Duodenal mucosa (tissue), 2 donors: Measurements from ENCODE around the gene DNAJC17.

Source experiments
- H3K27ac ChIP-seq: one replicate; pipeline ENCODE4 v1.7.0; 2013; ENCODE audit warnings: low read depth, low read length
- H3K27me3 ChIP-seq, 2 donors: one replicate each; pipeline ENCODE4 v1.7.0; 2013; ENCODE audit warnings: low read length in 2 of 2, control low read depth in 1 of 2; ENCODE audit not compliant: insufficient read depth in 2 of 2, control insufficient read depth in 1 of 2
- H3K36me3 ChIP-seq, 2 donors: one replicate each; pipeline ENCODE4 v1.7.0; 2013; ENCODE audit warnings: low read length in 2 of 2, control low read depth in 1 of 2; ENCODE audit not compliant: insufficient read depth in 2 of 2, control insufficient read depth in 1 of 2
- H3K4me1 ChIP-seq, 2 donors: one replicate each; pipeline ENCODE4 v1.7.0; 2013; ENCODE audit warnings: low read length in 2 of 2, control low read depth in 1 of 2; ENCODE audit not compliant: insufficient read depth in 2 of 2, control insufficient read depth in 1 of 2
- H3K4me3 ChIP-seq, 2 donors: one replicate each; pipeline ENCODE4 v1.7.0; 2013; ENCODE audit warnings: low read length in 2 of 2, low read depth in 1 of 2
- H3K9ac ChIP-seq, 2 donors: one replicate each; pipeline ENCODE4 v1.7.0; 2013; ENCODE audit warnings: low read length in 2 of 2, low read depth in 1 of 2
- H3K9me3 ChIP-seq, 2 donors: one replicate each; pipeline ENCODE4 v1.7.0; 2013; ENCODE audit warnings: low read length in 2 of 2, control low read depth in 1 of 2; ENCODE audit not compliant: control insufficient read depth in 1 of 2

DNAJC17 gene, protein sequence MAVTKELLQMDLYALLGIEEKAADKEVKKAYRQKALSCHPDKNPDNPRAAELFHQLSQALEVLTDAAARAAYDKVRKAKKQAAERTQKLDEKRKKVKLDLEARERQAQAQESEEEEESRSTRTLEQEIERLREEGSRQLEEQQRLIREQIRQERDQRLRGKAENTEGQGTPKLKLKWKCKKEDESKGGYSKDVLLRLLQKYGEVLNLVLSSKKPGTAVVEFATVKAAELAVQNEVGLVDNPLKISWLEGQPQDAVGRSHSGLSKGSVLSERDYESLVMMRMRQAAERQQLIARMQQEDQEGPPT

DNA sequence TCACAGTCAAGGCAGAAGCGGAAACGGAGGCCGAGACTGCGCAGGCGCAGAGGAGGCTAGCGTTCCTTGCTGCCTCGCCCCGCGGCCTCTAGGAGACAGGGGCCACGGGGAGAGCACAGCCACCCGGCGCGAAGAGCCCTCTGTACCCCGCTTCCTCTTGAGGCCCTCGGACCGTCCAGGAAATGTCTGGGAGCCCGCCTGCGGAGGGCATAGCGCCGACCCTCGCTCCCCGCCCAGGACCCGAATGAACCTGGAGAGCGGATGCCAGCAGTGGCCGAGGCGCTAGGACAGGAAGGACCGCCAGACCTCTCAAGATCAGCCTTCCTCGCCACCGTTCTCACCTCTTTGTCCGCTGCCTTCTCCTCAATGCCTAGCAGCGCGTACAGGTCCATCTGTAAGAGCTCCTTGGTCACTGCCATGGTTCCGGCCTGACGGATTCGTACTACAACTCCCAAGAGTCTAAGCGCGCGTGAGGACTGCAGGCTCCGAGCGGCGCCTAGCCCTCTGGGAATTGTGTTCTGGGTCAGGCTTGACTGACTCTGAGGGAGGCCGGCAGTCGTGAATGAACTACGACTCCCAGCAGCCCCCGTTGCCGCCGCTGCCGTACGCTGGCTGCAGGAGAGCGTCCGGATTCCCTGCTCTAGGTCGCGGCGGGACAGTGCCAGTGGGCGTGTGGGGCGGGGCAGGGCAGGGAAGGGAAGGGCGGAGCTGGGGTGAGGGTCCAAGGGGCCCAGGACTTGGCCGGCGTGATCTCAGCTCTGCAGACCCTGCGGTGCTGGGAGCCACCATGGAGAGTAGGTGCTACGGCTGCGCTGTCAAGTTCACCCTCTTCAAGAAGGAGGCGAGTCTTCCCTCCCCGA lies at the start of gene DNAJC17, which contains the start of gene ZFYVE19:
TSS of gene DNAJC17 (minus strand) at position 446 of the 860 bp plus-strand sequence. CDS start at position 419, 27 bp downstream.
TSS of gene ZFYVE19 (plus strand) at position 62 of the 860 bp plus-strand sequence. CDS start at position 563, 501 bp downstream.
- Histone ChIP-seq H3K9me3 (no peaks in the 10 kb centered on the region), H3K27ac (peak within 1 kb of the TSS; percentile 97), H3K36me3 (peaks cover 9 to 18% of the 10 kb centered on the region in 2 donors), H3K9ac (peak within 1 kb of the TSS; percentile 100), H3K27me3 (no peaks in the 10 kb centered on the region), H3K4me3 (peak within 1 kb of the TSS; percentile 99 to 100), H3K4me1 (peaks cover 28 to 36% of the 10 kb centered on the region in 2 donors)

DNA sequence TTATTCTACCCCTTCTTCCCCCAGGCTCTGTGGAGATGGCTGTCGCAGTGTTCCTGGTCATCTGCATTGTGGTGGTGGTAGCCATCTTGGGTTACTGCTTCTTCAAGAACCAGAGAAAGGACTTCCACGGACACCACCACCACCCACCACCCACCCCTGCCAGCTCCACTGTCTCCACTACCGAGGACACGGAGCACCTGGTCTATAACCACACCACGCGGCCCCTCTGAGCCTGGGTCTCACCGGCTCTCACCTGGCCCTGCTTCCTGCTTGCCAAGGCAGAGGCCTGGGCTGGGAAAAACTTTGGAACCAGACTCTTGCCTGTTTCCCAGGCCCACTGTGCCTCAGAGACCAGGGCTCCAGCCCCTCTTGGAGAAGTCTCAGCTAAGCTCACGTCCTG lies 49.5 kb upstream of the DNAJC17 start:
- peak overlapping the region in 1 of 2 donors; percentile 6 for H3K9ac ChIP-seq
- no peak overlapping the region for H3K27ac ChIP-seq
- peaks cover 38 to 42% of the 10 kb centered on the region in 2 donors for H3K4me1 ChIP-seq
- no peaks in the 10 kb centered on the region for H3K27me3 ChIP-seq
- H3K4me3 ChIP-seq, result no peak overlapping the region
- peaks cover 27 to 56% of the 10 kb centered on the region in 2 donors for H3K36me3 ChIP-seq
- no peaks in the 10 kb centered on the region for H3K9me3 ChIP-seq

DNA sequence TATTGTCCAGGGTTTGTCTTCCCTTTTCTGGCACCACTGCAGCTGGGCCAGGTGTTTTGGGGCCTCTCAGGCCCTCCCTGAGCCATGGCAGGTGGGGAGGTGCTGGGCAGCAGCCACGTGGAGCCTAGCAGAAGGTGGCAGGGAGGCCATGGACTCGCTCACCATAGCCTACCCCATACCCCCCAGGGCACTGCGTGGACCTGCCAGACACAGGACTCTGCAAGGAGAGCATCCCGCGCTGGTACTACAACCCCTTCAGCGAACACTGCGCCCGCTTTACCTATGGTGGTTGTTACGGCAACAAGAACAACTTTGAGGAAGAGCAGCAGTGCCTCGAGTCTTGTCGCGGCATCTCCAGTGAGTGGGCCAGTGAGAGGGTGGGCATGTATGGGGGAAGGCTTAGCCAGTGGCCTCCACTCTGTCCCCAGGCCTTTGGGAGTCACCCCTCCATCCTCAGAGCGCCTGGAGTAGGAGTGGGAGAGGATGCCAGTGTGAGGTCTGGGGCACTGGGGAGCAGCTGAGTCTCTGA lies 48.5 kb upstream of the DNAJC17 start:
- Histone ChIP-seq H3K9ac (no peak overlapping the region), H3K36me3 (peaks cover 27 to 57% of the 10 kb centered on the region in 2 donors), H3K9me3 (no peaks in the 10 kb centered on the region), H3K4me3 (no peak overlapping the region), H3K27me3 (no peaks in the 10 kb centered on the region), H3K27ac (no peak overlapping the region), H3K4me1 (peaks cover 35 to 44% of the 10 kb centered on the region in 2 donors)

DNA sequence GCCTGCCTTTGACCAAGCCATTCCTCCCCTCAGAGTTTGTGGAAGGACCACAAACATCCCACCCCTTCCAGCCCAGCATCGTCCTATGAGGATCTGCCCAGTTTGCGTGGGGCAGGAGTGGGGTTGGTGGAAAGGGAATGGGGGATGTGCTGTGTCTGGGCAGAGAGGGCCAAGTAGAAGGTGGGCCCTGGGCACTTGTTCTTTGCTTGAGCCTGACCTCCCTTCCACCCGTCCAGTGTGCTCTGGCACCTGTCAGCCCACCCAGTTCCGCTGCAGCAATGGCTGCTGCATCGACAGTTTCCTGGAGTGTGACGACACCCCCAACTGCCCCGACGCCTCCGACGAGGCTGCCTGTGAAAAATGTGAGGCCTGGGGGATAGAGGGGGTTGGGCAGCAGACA lies 46.9 kb upstream of the DNAJC17 start:
- Histone ChIP-seq H3K4me3 (no peak overlapping the region), H3K27ac (no peak overlapping the region), H3K36me3 (peaks cover 27 to 63% of the 10 kb centered on the region in 2 donors), H3K27me3 (no peaks in the 10 kb centered on the region), H3K9me3 (no peaks in the 10 kb centered on the region), H3K4me1 (peaks cover 36 to 44% of the 10 kb centered on the region in 2 donors), H3K9ac (no peak overlapping the region)

DNA sequence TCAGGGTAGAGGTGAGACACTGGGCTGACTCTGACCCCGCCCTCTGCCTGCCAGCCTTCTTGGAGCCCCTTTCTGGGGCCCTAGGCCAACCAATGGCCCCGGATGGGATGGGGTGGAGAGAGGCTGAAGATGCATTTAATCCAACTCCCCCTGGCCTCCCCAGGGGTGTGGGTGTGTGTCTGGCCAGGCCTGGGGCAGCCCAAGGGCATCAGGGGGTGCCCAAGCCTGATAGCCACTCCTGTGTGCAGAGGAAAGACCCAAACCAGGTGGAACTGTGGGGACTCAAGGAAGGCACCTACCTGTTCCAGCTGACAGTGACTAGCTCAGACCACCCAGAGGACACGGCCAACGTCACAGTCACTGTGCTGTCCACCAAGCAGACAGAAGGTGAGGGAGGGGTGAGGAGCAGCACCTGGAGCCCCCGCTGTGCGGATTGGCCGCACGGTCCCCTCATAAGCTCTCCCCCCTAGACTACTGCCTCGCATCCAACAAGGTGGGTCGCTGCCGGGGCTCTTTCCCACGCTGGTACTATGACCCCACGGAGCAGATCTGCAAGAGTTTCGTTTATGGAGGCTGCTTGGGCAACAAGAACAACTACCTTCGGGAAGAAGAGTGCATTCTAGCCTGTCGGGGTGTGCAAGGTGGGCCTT lies 46.1 kb upstream of the DNAJC17 start:
- no peak overlapping the region for H3K27ac ChIP-seq
- H3K9ac ChIP-seq, result no peak overlapping the region
- peaks cover 35 to 40% of the 10 kb centered on the region in 2 donors for H3K4me1 ChIP-seq
- no peak overlapping the region for H3K4me3 ChIP-seq
- H3K9me3 ChIP-seq, result no peaks in the 10 kb centered on the region
- peaks cover 27 to 57% of the 10 kb centered on the region in 2 donors for H3K36me3 ChIP-seq
- no peaks in the 10 kb centered on the region for H3K27me3 ChIP-seq

DNA sequence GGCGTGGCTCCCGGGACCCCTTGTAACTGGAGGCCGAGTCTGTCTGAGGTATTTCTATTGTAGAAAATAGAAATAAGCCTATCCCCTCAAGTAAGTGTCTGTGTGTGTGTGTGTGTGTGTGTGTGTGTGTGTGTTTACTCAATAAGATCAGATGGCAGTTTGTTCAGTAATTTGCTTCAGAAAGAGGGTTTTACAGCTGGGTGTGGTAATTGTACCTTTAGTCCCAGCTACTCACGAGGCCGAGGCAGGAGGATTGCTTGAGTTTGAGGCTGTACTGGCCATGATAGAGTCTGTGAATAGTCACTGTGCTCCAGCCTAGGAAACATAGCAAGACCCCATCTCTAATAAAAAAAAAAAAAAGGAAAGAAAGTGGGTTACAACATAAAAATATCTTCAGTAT lies 45.3 kb upstream of the DNAJC17 start:
- Histone ChIP-seq H3K9me3 (no peaks in the 10 kb centered on the region), H3K36me3 (peaks cover 23 to 57% of the 10 kb centered on the region in 2 donors), H3K4me3 (peak overlapping the region in 1 of 2 donors; percentile 19), H3K4me1 (peaks cover 36 to 39% of the 10 kb centered on the region in 2 donors), H3K27me3 (no peaks in the 10 kb centered on the region), H3K9ac (peak overlapping the region in 1 of 2 donors; percentile 35), H3K27ac (no peak overlapping the region)

DNA sequence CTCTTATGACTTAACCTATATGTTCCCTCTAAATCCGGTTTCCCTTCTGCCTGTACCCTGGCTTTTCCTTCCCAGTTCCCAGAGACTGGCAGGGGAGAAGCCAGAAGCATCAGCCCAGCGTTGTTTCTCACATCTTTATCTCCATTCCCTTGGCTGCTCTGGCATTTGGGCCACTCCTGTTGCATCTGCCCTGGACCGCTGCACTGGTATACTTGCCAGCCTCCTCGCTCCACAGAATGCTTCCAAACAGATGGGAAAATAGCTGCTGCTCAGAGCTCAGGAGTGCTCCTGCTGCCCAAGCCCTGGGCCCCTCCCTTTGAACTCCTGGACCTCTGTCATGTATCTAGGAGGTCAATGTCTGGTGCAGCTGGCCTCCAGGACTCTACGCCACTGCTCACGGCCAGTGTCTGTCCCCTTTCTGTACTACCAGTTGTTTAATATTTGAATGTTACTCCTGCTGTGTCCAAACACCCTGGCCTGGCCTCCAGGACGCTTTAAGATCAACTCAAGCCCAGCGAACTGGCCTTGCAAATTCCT lies 43.4 kb upstream of the DNAJC17 start:
- H3K4me1 ChIP-seq, result peaks cover 36 to 39% of the 10 kb centered on the region in 2 donors
- H3K27ac ChIP-seq, result no peak overlapping the region
- H3K4me3 ChIP-seq, result peak overlapping the region; percentile 13 to 35
- no peaks in the 10 kb centered on the region for H3K27me3 ChIP-seq
- H3K9me3 ChIP-seq, result no peaks in the 10 kb centered on the region
- peak overlapping the region in 1 of 2 donors; percentile 40 for H3K9ac ChIP-seq
- peaks cover 22 to 42% of the 10 kb centered on the region in 2 donors for H3K36me3 ChIP-seq

DNA sequence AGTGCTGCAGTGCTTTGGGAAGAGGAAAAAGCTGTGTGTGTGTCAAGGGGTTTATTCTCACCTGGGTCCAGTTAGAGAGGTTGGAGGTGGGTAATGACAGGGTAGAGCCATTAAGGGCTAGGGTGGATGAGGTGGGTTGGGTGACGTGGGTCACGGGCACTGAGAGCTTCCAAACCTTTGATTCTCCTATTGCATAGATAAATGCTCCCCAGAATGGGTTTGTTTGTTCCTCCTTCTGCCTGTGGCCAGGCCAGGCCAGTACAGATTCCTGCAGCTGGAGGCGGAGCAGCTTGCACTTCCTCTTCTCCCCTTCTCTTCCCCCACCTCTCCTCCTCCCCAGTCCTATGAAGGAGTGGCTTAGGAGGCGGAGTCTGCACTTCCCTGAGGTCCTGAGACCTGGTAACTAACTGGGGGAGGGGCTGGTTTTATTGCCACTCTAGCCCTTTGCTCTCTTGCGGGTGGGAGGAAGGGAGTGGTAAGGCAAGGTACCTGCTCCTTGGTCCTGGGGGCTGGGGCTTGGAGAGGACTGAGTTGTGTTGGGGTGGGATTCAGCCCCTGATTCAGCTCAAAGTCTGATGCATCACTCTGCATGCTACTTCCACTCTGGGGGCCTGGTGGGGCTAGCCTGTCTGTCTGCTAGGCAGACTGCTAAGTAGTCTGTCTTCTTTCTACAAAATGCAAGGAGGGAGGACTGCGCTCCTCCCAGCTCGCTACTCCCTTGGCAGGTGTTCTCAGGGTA lies 40.1 kb upstream of the DNAJC17 start:
- peaks cover 3 to 12% of the 10 kb centered on the region in 2 donors for H3K36me3 ChIP-seq
- H3K4me1 ChIP-seq, result peaks cover 28 to 47% of the 10 kb centered on the region in 2 donors
- peak overlapping the region; percentile 82 to 94 for H3K9ac ChIP-seq
- no peaks in the 10 kb centered on the region for H3K9me3 ChIP-seq
- H3K4me3 ChIP-seq, result peak overlapping the region; percentile 81 to 85
- H3K27me3 ChIP-seq, result no peaks in the 10 kb centered on the region
- peak overlapping the region; percentile 84 for H3K27ac ChIP-seq

DNA sequence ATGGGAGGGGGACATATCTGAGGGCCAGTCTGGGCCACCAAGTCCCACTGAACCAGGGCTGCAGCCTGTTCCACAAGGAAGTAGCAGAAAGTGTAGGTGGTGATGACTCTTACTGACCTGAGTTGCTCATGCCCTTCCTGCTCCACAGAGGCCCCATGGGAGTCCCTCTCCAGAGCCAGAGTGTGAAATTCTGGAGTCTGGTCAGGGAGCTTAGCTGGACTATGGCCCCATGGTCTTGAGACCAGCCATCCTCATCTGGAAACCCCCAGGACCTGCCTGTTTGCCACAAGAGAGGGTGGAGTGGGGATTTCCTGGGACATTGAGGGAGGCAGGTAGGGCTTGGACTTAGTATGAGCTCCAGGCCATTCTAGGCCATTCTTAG lies 39.6 kb upstream of the DNAJC17 start:
- Histone ChIP-seq H3K9me3 (no peaks in the 10 kb centered on the region), H3K27ac (peak overlapping the region; percentile 84), H3K36me3 (peaks cover 0 to 7% of the 10 kb centered on the region in 2 donors), H3K9ac (peak overlapping the region; percentile 69 to 94), H3K27me3 (no peaks in the 10 kb centered on the region), H3K4me1 (peaks cover 22 to 42% of the 10 kb centered on the region in 2 donors), H3K4me3 (peak overlapping the region; percentile 81 to 85)
